WTC11 (cell line): ENCODE data around the gene MPZ. TPM values are rescaled to one million over a fixed set of nuclear protein-coding genes. Genes with fewer than 3 reads are reported as not detected.

Experiments used
- ATAC-seq: fragments of 200-7000 bp; cut with Tn5 transposase; 2 replicates; pipeline ENCODE4 v1.10.0; 2021; ENCODE audit warnings: mild to moderate bottlenecking, moderate library complexity
- CTCF ChIA-PET: fragments of 300-600 bp; sonication (Branson Sonifier 250); formaldehyde crosslinking; loops from one replicate; lab custom pipeline; 2021; ENCODE audit warnings: antibody characterized with exemption; lab: Charles Lee
- POLR2A ChIA-PET: fragments of 350-600 bp; sonication (Branson Sonifier 250); formaldehyde crosslinking; loops from one replicate; lab custom pipeline; 2021; ENCODE audit warnings: antibody characterized with exemption; lab: Charles Lee
- DNase-seq: peaks from one replicate; pipeline ENCODE4 v3.0.0; 2021; ENCODE audit warnings: low spot score
- H3K27ac Mint-ChIP-seq: 2 replicates; pipeline ENCODE4 v1.8.0; 2021; ENCODE audit warnings: mixed read lengths
- H3K27me3 Mint-ChIP-seq: 2 replicates; pipeline ENCODE4 v1.8.0; 2021; ENCODE audit warnings: low read depth, mild to moderate bottlenecking, moderate library complexity, mixed read lengths
- H3K36me3 Mint-ChIP-seq: 2 replicates; pipeline ENCODE4 v1.8.0; 2021; ENCODE audit warnings: mixed read lengths
- H3K4me1 Mint-ChIP-seq: 2 replicates; pipeline ENCODE4 v1.8.0; 2022; ENCODE audit warnings: mixed read lengths
- H3K4me3 Mint-ChIP-seq: 2 replicates; pipeline ENCODE4 v1.8.0; 2021; ENCODE audit warnings: mild to moderate bottlenecking, moderate library complexity, mixed read lengths
- H3K9me3 Mint-ChIP-seq: 2 replicates; pipeline ENCODE4 v1.8.0; 2021; ENCODE audit warnings: mixed read lengths
- ATF3 ChIP-seq: sonication (generic); formaldehyde crosslinking; conservative IDR thresholded peaks from 2 replicates; pipeline ENCODE4 v1.8.1; 2022; ENCODE audit warnings: mild to moderate bottlenecking, missing genetic modification reagents
- ATF6 ChIP-seq: sonication (generic); formaldehyde crosslinking; IDR thresholded peaks from 2 replicates; pipeline ENCODE4 v1.8.1; 2023; ENCODE audit warnings: mild to moderate bottlenecking, missing genetic modification reagents
- CBFB ChIP-seq: sonication (generic); formaldehyde crosslinking; IDR thresholded peaks from 2 replicates; pipeline ENCODE4 v1.8.1; 2022; ENCODE audit warnings: mild to moderate bottlenecking, low read depth, missing genetic modification reagents
- CDX4 ChIP-seq: fragments of 250-450 bp; sonication (Bioruptor Pico); IDR thresholded peaks from 2 replicates; pipeline ENCODE4 v1.9.0; 2021; ENCODE audit warnings: moderate library complexity, mild to moderate bottlenecking, inconsistent platforms, borderline replicate concordance
- CTCF ChIP-seq: fragments of 200-600 bp; IDR thresholded peaks from 2 replicates; pipeline ENCODE4 v1.8.0; 2022; ENCODE audit warnings: antibody characterized with exemption
- ELF4 ChIP-seq: sonication (generic); formaldehyde crosslinking; IDR thresholded peaks from 2 replicates; pipeline ENCODE4 v1.8.1; 2022; ENCODE audit warnings: low read depth, mild to moderate bottlenecking, moderate library complexity, missing genetic modification reagents
- ERG ChIP-seq: fragments of 250-450 bp; sonication (Bioruptor Pico); IDR thresholded peaks from 2 replicates; pipeline ENCODE4 v1.8.0; 2021; ENCODE audit warnings: mild to moderate bottlenecking
- ETV6 ChIP-seq: sonication (generic); formaldehyde crosslinking; IDR thresholded peaks from 2 replicates; pipeline ENCODE4 v1.8.1; 2022; ENCODE audit warnings: mild to moderate bottlenecking, missing genetic modification reagents
- GTF2I ChIP-seq: fragments of 250-450 bp; sonication (Bioruptor Pico); conservative IDR thresholded peaks from 2 replicates; pipeline ENCODE4 v1.4.0; 2021; ENCODE audit warnings: mild to moderate bottlenecking
- HMGA2 ChIP-seq: fragments of 250-450 bp; sonication (Bioruptor Pico); IDR thresholded peaks from 2 replicates; pipeline ENCODE4 v1.4.0; 2021; ENCODE audit warnings: mild to moderate bottlenecking, moderate library complexity
- NFE2L1 ChIP-seq: sonication (generic); formaldehyde crosslinking; IDR thresholded peaks from 2 replicates; pipeline ENCODE4 v1.8.1; 2023; ENCODE audit warnings: missing genetic modification reagents
- NFYB ChIP-seq: sonication (generic); formaldehyde crosslinking; conservative IDR thresholded peaks from 2 replicates; pipeline ENCODE4 v1.8.0; 2022; ENCODE audit warnings: low read depth, missing genetic modification reagents
- NR3C1 ChIP-seq: sonication (generic); formaldehyde crosslinking; conservative IDR thresholded peaks from 2 replicates; pipeline ENCODE4 v1.8.1; 2023; ENCODE audit warnings: low read depth, mild to moderate bottlenecking, missing genetic modification reagents
- RELA ChIP-seq: sonication (generic); formaldehyde crosslinking; IDR thresholded peaks from 2 replicates; pipeline ENCODE4 v1.8.1; 2022; ENCODE audit warnings: missing genetic modification reagents, mild to moderate bottlenecking, borderline replicate concordance
- SMAD3 ChIP-seq: sonication (generic); formaldehyde crosslinking; IDR thresholded peaks from 2 replicates; pipeline ENCODE4 v1.8.0; 2022; ENCODE audit warnings: missing genetic modification reagents, mild to moderate bottlenecking, borderline replicate concordance
- SOX15 ChIP-seq: fragments of 250-450 bp; sonication (Bioruptor Pico); IDR thresholded peaks from 2 replicates; pipeline ENCODE4 v1.9.0; 2021; ENCODE audit warnings: mild to moderate bottlenecking
- TEAD4 ChIP-seq: sonication (generic); formaldehyde crosslinking; IDR thresholded peaks from 2 replicates; pipeline ENCODE4 v1.8.0; 2022; ENCODE audit warnings: mild to moderate bottlenecking, missing genetic modification reagents
- TP53 ChIP-seq: sonication (generic); formaldehyde crosslinking; IDR thresholded peaks from 2 replicates; pipeline ENCODE4 v1.8.1; 2023; ENCODE audit warnings: mild to moderate bottlenecking, missing genetic modification reagents
- USF1 ChIP-seq: sonication (generic); formaldehyde crosslinking; IDR thresholded peaks from 2 replicates; pipeline ENCODE4 v1.8.0; 2022; ENCODE audit warnings: mild to moderate bottlenecking, missing genetic modification reagents
- ZMAT4 ChIP-seq: fragments of 250-450 bp; sonication (Bioruptor Pico); IDR thresholded peaks from 2 replicates; pipeline ENCODE4 v1.9.0; 2021; ENCODE audit warnings: mild to moderate bottlenecking
- ZNF121 ChIP-seq: sonication (generic); formaldehyde crosslinking; IDR thresholded peaks from 2 replicates; pipeline ENCODE4 v1.8.0; 2023; ENCODE audit warnings: missing genetic modification reagents
- ZNF219 ChIP-seq: sonication (generic); formaldehyde crosslinking; IDR thresholded peaks from 2 replicates; pipeline ENCODE4 v1.8.0; 2023; ENCODE audit warnings: missing genetic modification reagents, mild to moderate bottlenecking, borderline replicate concordance
- ZNF232 ChIP-seq: sonication (generic); formaldehyde crosslinking; IDR thresholded peaks from 2 replicates; pipeline ENCODE4 v1.8.0; 2022; ENCODE audit warnings: mild to moderate bottlenecking, missing genetic modification reagents
- ZNF263 ChIP-seq: sonication (generic); formaldehyde crosslinking; IDR thresholded peaks from 2 replicates; pipeline ENCODE4 v1.8.1; 2022; ENCODE audit warnings: low read depth, mild to moderate bottlenecking, moderate library complexity, missing genetic modification reagents
- ZNF416 ChIP-seq: fragments of 250-450 bp; sonication (Bioruptor Pico); IDR thresholded peaks from 2 replicates; pipeline ENCODE4 v1.9.0; 2021; ENCODE audit warnings: mild to moderate bottlenecking, inconsistent platforms
- ZNF671 ChIP-seq: fragments of 250-450 bp; sonication (Bioruptor Pico); IDR thresholded peaks from 2 replicates; pipeline ENCODE4 v1.8.0; 2021; ENCODE audit warnings: mild to moderate bottlenecking
- ZSCAN18 ChIP-seq: fragments of 250-450 bp; sonication (Bioruptor Pico); IDR thresholded peaks from 2 replicates; pipeline ENCODE4 v2.1.2; 2022; ENCODE audit warnings: mild to moderate bottlenecking, moderate library complexity
- total RNA-seq: library from RNA; stranded (reverse); gene quantifications from 3 replicates; pipeline ENCODE4 v1.2.3, GENCODE V29; 2021

Gene MPZ
- total RNA-seq, 1 experiment from 2014 or later, result 5.2 TPM

- Mint-ChIP-seq H3K9me3 (no peaks in the 10 kb centered on the region), H3K4me3 (no peak overlapping the region), H3K27ac (no peak overlapping the region), H3K27me3 (no peaks in the 10 kb centered on the region), H3K36me3 (no peaks in the 10 kb centered on the region), H3K4me1 (peaks cover 33% of the 10 kb centered on the region)
- TF ChIP-seq ELF4 (CRISPR knock-in tag), result no peak
- TF ChIP-seq ATF6 (CRISPR knock-in tag), result no peak
- no peak for TF ChIP-seq ZMAT4 (CRISPR knock-in tag)
- TF ChIP-seq CTCF, result no peak
- no peak for TF ChIP-seq ZNF416
- no peak for TF ChIP-seq HMGA2 (CRISPR knock-in tag)
- CTCF ChIA-PET, result interaction anchor here (1.0 kb wide), 1 partner anchor 74 kb away, joined by 5 read pairs; the partner anchor contains the start of gene TOMM40L
- DNase-seq, result no peak
- ATAC-seq, result peak; percentile 71
- POLR2A ChIA-PET, result no interaction called here
Measured at GRCh38 chr1:161299347-161299746, 10.4 kb downstream of the MPZ start.

- Mint-ChIP-seq H3K9me3 (no peaks in the 10 kb centered on the region), H3K27me3 (no peaks in the 10 kb centered on the region), H3K36me3 (no peaks in the 10 kb centered on the region), H3K4me3 (no peak overlapping the region), H3K4me1 (peaks cover 21% of the 10 kb centered on the region), H3K27ac (no peak overlapping the region)
- ATAC-seq (no peak), DNase-seq (no peak)
- POLR2A ChIA-PET, result no interaction called here
- CTCF ChIA-PET, result no interaction called here
- no peak for TF ChIP-seq SOX15 (CRISPR knock-in tag)
- no peak for TF ChIP-seq RELA
- no peak for TF ChIP-seq SMAD3
- TF ChIP-seq ATF3 (CRISPR knock-in tag), result no peak
- no peak for TF ChIP-seq NFYB (CRISPR knock-in tag)
- no peak for TF ChIP-seq NR3C1
- TF ChIP-seq ZSCAN18 (CRISPR knock-in tag), result no peak
Measured at GRCh38 chr1:161298116-161298515, 11.7 kb downstream of the MPZ start.

GRCh38 chr1:161297415-161297814, 12.4 kb downstream of the MPZ start:
- H3K4me1 Mint-ChIP-seq, result peaks cover 21% of the 10 kb centered on the region
- no peak for ATAC-seq
- no peaks in the 10 kb centered on the region for H3K27me3 Mint-ChIP-seq
- POLR2A ChIA-PET, result no interaction called here
- no peak overlapping the region for H3K4me3 Mint-ChIP-seq
- no peak overlapping the region for H3K27ac Mint-ChIP-seq
- CTCF ChIA-PET, result interaction anchor here (0.5 kb wide), 1 partner anchor 15 kb away, joined by 4 read pairs; no protein-coding TSS in a partner anchor
- no peaks in the 10 kb centered on the region for H3K9me3 Mint-ChIP-seq
- no peak for DNase-seq
- no peaks in the 10 kb centered on the region for H3K36me3 Mint-ChIP-seq
- TF ChIP-seq ELF4 (CRISPR knock-in tag) (no peak), ZNF121 (CRISPR knock-in tag) (no peak), TEAD4 (CRISPR knock-in tag) (no peak), NFYB (CRISPR knock-in tag) (no peak), ZNF671 (CRISPR knock-in tag) (no peak), USF1 (CRISPR knock-in tag) (no peak), GTF2I (no peak), NFE2L1 (CRISPR knock-in tag) (no peak), CBFB (CRISPR knock-in tag) (no peak), ZNF232 (CRISPR knock-in tag) (no peak), ZNF219 (CRISPR knock-in tag) (no peak), CDX4 (CRISPR knock-in tag) (no peak), ETV6 (CRISPR knock-in tag) (no peak), TP53 (CRISPR knock-in tag) (no peak), ZNF263 (no peak), ERG (CRISPR knock-in tag) (no peak)
